ENCODE data around the gene NTNG1. TPM values are rescaled to one million over a fixed set of nuclear protein-coding genes. Genes with fewer than 3 reads are reported as not detected.

Gene NTNG1
- total RNA-seq, 1 donor from 2014 or later, result 9.6 TPM

DNA sequence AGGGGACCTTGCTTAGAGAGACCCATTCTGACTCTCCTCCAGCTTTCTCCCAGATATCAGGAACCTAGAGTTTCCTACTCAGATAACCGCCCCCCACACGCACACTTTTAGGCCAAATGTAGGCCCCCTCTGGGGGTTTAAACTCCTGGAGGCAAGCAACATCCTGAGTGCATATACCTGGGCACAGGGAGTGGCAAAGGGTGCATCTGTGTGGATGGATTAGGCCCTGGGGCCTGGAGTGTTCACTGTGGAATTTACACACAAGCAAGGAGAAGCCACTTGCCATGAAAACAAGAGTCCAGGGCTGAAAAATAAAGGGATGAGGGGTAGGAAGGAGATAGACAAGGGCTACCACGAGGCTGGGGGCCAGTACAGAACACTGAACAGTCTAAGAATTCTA lies 343.1 kb downstream of the NTNG1 start:
- TF ChIP-seq, protein P1, sequence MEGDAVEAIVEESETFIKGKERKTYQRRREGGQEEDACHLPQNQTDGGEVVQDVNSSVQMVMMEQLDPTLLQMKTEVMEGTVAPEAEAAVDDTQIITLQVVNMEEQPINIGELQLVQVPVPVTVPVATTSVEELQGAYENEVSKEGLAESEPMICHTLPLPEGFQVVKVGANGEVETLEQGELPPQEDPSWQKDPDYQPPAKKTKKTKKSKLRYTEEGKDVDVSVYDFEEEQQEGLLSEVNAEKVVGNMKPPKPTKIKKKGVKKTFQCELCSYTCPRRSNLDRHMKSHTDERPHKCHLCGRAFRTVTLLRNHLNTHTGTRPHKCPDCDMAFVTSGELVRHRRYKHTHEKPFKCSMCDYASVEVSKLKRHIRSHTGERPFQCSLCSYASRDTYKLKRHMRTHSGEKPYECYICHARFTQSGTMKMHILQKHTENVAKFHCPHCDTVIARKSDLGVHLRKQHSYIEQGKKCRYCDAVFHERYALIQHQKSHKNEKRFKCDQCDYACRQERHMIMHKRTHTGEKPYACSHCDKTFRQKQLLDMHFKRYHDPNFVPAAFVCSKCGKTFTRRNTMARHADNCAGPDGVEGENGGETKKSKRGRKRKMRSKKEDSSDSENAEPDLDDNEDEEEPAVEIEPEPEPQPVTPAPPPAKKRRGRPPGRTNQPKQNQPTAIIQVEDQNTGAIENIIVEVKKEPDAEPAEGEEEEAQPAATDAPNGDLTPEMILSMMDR (IDR thresholded peaks at IDR 0.05), result no peak
- DNase-seq, result no peak

DNA sequence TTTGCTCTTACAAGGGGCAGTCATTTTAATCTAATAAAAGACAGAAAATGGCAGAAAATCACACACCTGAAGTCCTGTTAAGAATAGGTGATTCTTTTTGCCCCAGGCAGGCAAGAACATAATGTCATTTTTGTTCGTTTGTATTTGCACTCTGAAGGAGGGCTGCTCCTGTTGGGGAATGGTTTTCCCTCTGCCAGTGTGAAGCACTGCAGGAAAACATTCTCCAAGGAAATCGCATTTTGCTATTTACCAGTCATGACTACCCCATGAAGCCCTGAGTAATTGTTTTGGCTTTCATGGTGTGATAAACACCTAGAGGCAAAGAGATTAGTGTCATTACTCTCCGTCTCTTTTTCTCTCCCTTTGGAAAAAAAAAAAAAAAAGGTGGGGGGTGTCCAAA lies 345.5 kb downstream of the NTNG1 start:
- DNase-seq (no peak), ATAC-seq (no peak)
- Histone ChIP-seq H3K27me3 (ENCODE audit: low read depth) (peaks cover 16% of the 10 kb centered on the region), H3K4me1 (no peaks in the 10 kb centered on the region), H3K9me3 (no peaks in the 10 kb centered on the region), H3K36me3 (no peaks in the 10 kb centered on the region), H3K27ac (no peak overlapping the region), H3K4me3 (no peak overlapping the region)
- TF ChIP-seq, protein P1 (IDR thresholded peaks at IDR 0.05), result no peak
- intact Hi-C loops (cut with DNase I), result no loop called here

More for the DNA sequence above, 343.1 kb downstream of the NTNG1 start:
- H3K27ac ChIP-seq, result no peak overlapping the region
- H3K9me3 ChIP-seq, result no peaks in the 10 kb centered on the region
- H3K4me3 ChIP-seq, result no peak overlapping the region
- intact Hi-C loops (cut with DNase I), result no loop called here
- peaks cover 8% of the 10 kb centered on the region for H3K4me1 ChIP-seq
- ATAC-seq, result no peak
- no peaks in the 10 kb centered on the region for H3K36me3 ChIP-seq
- peaks cover 11% of the 10 kb centered on the region for H3K27me3 ChIP-seq (ENCODE audit: low read depth)

DNA sequence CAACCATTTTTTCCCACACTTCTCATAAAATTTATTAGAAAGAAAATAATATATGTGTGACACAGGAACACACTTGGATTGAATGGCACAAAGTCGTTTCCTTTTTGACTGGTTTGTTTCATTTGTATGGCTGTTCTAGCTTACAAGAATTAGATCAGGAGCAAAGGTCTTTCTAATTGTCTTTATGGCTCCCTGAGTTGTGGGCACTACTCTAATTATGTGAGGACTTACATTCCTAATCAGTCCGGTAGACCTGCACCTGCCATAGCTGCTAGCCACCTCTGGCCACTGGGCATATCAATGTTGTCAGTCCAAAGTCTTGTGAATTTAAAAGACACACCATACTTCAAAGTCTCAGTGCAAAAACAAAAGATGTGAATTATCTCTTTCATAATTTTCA lies 346.7 kb downstream of the NTNG1 start:
- H3K36me3 ChIP-seq, result no peaks in the 10 kb centered on the region
- no peak overlapping the region for H3K27ac ChIP-seq
- H3K4me3 ChIP-seq, result no peak overlapping the region
- TF ChIP-seq, protein P1 (IDR thresholded peaks at IDR 0.05), result no peak
- H3K27me3 ChIP-seq (ENCODE audit: low read depth), result peaks cover 9% of the 10 kb centered on the region
- no peak for ATAC-seq
- DNase-seq, result no peak
- intact Hi-C loops (cut with DNase I), result no loop called here
- no peaks in the 10 kb centered on the region for H3K9me3 ChIP-seq
- H3K4me1 ChIP-seq, result no peaks in the 10 kb centered on the region

DNA sequence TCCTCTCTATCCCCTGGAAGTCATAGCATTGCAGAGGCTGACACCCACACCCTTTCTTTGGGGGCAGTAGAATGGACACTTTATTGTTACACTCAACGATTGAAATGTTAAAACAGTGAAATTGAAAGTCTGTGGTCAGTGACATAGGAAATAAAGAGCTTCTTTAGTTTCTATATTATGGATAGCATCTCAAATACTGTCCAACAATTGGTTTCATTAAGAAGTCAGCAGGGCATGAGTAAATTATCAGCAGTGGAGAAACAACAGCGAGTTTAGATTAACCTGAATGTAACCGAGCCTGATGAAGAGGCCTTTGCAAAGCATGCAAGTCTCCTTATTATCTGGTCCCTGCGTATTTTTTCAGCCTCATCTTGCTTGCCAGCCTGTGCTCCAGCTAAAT lies 350.7 kb downstream of the NTNG1 start:
- Histone ChIP-seq H3K4me1 (no peaks in the 10 kb centered on the region), H3K36me3 (no peaks in the 10 kb centered on the region), H3K27me3 (ENCODE audit: low read depth) (peaks cover 8% of the 10 kb centered on the region), H3K4me3 (no peak overlapping the region), H3K9me3 (no peaks in the 10 kb centered on the region), H3K27ac (no peak overlapping the region)
- TF ChIP-seq, protein P1 (IDR thresholded peaks at IDR 0.05), result no peak
- DNase-seq, result no peak
- intact Hi-C loops (cut with DNase I), result no loop called here
- no peak for ATAC-seq

DNA sequence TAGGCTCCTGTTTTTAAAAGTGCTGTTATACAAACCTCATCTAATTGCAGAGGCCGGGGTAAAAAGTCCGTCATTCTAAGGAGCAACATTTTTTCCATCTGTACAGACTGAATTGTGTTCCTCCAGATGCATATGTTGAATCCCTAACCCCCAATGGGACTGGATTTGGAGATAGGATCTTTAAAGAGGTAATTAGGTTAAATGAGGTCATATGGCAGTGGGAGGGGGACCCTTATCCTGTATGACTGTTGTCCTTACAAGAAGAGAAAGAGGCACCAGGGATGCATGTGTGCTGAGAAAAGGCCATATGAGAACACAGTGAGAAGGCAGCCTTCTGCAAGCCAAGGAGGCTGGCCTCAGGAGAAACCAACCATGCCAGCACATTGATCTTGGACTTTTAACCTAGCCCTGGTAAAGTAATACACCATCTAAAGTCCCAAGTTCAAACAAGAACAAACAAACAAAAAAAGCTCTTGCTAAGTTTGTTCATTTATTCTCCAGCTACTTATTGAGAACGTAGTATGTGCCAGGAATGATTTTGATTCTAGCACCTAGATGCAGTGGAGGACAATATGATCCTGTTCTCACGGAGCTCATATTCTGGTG lies 352.4 kb downstream of the NTNG1 start:
- ATAC-seq (no peak), DNase-seq (no peak)
- intact Hi-C loops (cut with DNase I), result no loop called here
- Histone ChIP-seq H3K4me3 (no peak overlapping the region), H3K36me3 (no peaks in the 10 kb centered on the region), H3K4me1 (no peaks in the 10 kb centered on the region), H3K9me3 (no peaks in the 10 kb centered on the region), H3K27me3 (ENCODE audit: low read depth) (peaks cover 8% of the 10 kb centered on the region), H3K27ac (no peak overlapping the region)
- TF ChIP-seq, protein P1 (IDR thresholded peaks at IDR 0.05), result no peak
